Activated T-helper 2 cell treated with anti-CD3 and anti-CD28 coated beads, Interferon-gamma antibody, Interleukin-2, Interleukin-4, amounts not matched to agents 10 μg/mL and 5 μg/mL and 100 μg/mL, durations not matched to agents 14 hours and 24 hours and 36 hours (primary cell): ENCODE data around the gene PIK3CG. TPM values are rescaled to one million over a fixed set of nuclear protein-coding genes. Genes with fewer than 3 reads are reported as not detected.
"Not testable (repeated sequence)": the region's sequence is repeated elsewhere in the genome, so short reads cannot be mapped to it uniquely, and the experiment has no call there.

Experiments
- DNase-seq: peaks from one replicate; pipeline ENCODE4 v3.0.0; 2021; ENCODE audit warnings: low spot score
- H3K27ac Mint-ChIP-seq: one replicate; pipeline ENCODE4 v1.8.0; 2021; ENCODE audit warnings: mixed read lengths
- H3K27me3 Mint-ChIP-seq: one replicate; pipeline ENCODE4 v1.8.0; 2021; ENCODE audit warnings: low read depth, mixed read lengths
- H3K36me3 Mint-ChIP-seq: one replicate; pipeline ENCODE4 v1.8.0; 2021; ENCODE audit warnings: low read depth, mixed read lengths
- H3K4me1 Mint-ChIP-seq: one replicate; pipeline ENCODE4 v1.8.0; 2021; ENCODE audit warnings: low read depth, mixed read lengths
- H3K4me3 Mint-ChIP-seq: one replicate; pipeline ENCODE4 v1.8.0; 2021; ENCODE audit warnings: low read depth, mild to moderate bottlenecking, moderate library complexity, mixed read lengths
- H3K9me3 Mint-ChIP-seq: one replicate; pipeline ENCODE4 v1.8.0; 2021; ENCODE audit warnings: mixed read lengths
- intact Hi-C: fragments of 100-400 bp; cut with micrococcal nuclease; formaldehyde crosslinking; loops from one replicate; pipeline ENCODE4 v1.15.1; 2023
- total RNA-seq: library from RNA; stranded (reverse); gene quantifications from 2 replicates; pipeline ENCODE4 v1.2.3, GENCODE V29; 2022

Gene PIK3CG
- total RNA-seq, 1 donor from 2014 or later: 36.7 TPM

GRCh38 chr7:106898967-106899366 lies 33.9 kb downstream of the PIK3CG start:
- H3K27ac Mint-ChIP-seq, intact Hi-C loops: not testable (repeated sequence)

GRCh38 chr7:106901828-106902441 lies 36.9 kb downstream of the PIK3CG start:
- no peak overlapping the region for H3K27ac Mint-ChIP-seq
- peaks cover 75% of the 10 kb centered on the region for H3K36me3 Mint-ChIP-seq

More at GRCh38 chr7:106898967-106899366, 33.9 kb downstream of the PIK3CG start:
- Mint-ChIP-seq H3K9me3 (peaks cover 29% of the 10 kb centered on the region), H3K36me3 (peaks cover 85% of the 10 kb centered on the region), H3K4me1 (peaks cover 18% of the 10 kb centered on the region)
- H3K4me3 Mint-ChIP-seq, H3K27me3 Mint-ChIP-seq, DNase-seq: not testable (repeated sequence)

DNA sequence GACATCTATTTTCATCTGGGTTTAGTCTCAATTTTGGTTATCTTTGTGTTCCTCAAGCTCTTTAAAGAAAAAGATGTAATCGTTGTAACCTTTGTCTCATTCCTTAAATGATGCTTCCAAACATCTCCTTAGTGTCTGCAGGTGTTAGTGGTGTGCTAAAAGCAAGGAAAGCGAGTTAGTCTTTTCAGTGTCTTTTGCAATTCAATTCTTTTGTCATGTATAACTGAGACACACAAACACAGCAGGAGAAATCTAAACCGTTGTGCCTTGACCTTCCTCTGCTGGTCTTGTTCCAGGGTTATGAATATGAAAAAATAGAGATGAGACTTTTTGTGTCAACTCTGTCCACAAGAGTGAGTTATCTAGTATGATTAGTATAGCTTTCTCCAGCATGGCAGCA lies 40.7 kb downstream of the PIK3CG start:
- Mint-ChIP-seq H3K4me1 (peaks cover 3% of the 10 kb centered on the region), H3K36me3 (peaks cover 49% of the 10 kb centered on the region), H3K9me3 (no peaks in the 10 kb centered on the region), H3K4me3 (no peak overlapping the region), H3K27me3 (no peaks in the 10 kb centered on the region), H3K27ac (no peak overlapping the region)
- DNase-seq: no peak
- intact Hi-C loops: no loop called here

More at GRCh38 chr7:106901828-106902441, 36.9 kb downstream of the PIK3CG start:
- no peak overlapping the region for H3K4me3 Mint-ChIP-seq
- no peaks in the 10 kb centered on the region for H3K27me3 Mint-ChIP-seq
- DNase-seq: no peak
- peaks cover 16% of the 10 kb centered on the region for H3K4me1 Mint-ChIP-seq
- intact Hi-C loops: no loop called here
- peaks cover 24% of the 10 kb centered on the region for H3K9me3 Mint-ChIP-seq

- peaks cover 6% of the 10 kb centered on the region for H3K4me1 Mint-ChIP-seq
- no peak for DNase-seq
- no peaks in the 10 kb centered on the region for H3K9me3 Mint-ChIP-seq
- H3K27me3 Mint-ChIP-seq: peaks cover 5% of the 10 kb centered on the region
- intact Hi-C loops: no loop called here
- no peak overlapping the region for H3K4me3 Mint-ChIP-seq
- H3K27ac Mint-ChIP-seq: no peak overlapping the region
- H3K36me3 Mint-ChIP-seq: peaks cover 12% of the 10 kb centered on the region
These were observed 46.9 kb downstream of the PIK3CG start for GRCh38 chr7:106911959-106912358.

DNA sequence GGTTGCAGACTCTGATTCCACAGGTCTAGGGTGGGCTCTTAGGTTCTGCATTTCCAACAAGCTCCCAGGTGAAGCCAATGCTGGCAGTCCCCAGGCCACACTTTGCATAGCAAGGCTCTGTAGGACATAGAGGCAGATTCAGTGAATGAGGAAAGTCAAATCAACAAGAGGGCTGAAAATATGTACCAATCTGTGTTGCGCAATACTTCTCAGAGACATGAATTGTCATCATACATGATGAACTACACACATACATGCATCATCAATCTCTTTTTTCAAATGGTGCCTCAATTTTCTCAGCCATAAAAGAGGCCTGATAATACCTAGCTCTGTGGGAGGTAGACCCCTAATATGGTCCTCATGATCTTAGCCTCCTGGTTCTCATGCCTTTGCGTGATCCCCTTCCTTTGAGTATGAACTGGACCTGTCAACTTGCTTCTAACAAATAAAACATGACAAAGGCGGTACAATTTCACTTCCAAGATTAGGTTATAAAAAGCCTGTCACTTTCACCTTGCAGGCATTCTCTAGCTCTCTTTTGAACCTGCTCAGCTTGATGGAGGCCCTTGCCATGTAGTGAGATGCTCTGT lies 49.0 kb downstream of the PIK3CG start:
- DNase-seq: no peak
- intact Hi-C loops: no loop called here
- Mint-ChIP-seq H3K27me3 (peaks cover 5% of the 10 kb centered on the region), H3K4me1 (peaks cover 6% of the 10 kb centered on the region), H3K27ac (no peak overlapping the region), H3K4me3 (no peak overlapping the region), H3K9me3 (no peaks in the 10 kb centered on the region), H3K36me3 (no peaks in the 10 kb centered on the region)

DNA sequence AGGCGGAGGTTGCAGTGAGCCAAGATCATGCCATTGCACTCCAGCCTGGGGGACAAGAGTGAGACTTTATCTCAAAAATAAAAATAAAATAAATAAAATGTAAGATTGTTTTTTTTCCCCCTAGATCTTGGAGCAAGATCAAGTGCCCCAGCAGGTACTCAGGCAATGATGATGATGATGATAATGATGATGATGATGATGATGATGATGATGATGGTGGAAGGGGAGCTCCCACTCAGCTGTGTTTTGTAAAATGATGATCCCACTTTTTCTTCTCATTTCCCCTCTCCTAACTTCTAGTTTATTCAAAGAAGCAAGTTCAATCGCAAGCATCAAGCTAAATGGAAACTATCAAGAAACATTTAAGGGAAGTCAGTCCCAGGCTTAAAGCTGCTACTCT lies 50.3 kb downstream of the PIK3CG start:
- peaks cover 6% of the 10 kb centered on the region for H3K4me1 Mint-ChIP-seq
- intact Hi-C loops: no loop called here
- H3K36me3 Mint-ChIP-seq: no peaks in the 10 kb centered on the region
- H3K27me3 Mint-ChIP-seq: peaks cover 9% of the 10 kb centered on the region
- H3K9me3 Mint-ChIP-seq: no peaks in the 10 kb centered on the region
- no peak for DNase-seq
- H3K4me3 Mint-ChIP-seq: no peak overlapping the region
- no peak overlapping the region for H3K27ac Mint-ChIP-seq

DNA sequence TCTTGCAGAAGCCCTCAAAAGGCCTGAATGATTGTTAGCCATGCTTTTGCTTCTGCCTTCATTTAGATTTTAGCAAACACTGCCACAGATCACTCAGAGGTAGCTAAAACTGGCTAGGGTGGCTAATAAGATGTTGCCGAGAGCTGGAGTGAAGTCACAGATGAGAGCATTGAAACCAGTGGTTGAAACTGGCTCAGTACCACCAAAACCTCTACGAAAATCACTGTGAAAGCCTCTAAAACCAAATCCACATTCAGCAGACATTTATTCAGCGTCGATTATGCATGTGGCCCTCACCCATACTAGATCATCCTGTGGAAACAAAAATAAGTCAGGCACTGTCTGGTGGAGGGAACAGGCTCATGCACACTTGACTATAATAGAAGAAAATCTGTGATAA lies 50.8 kb downstream of the PIK3CG start:
- intact Hi-C loops: loop anchor here (2.0 kb wide), 1 partner anchor 45 kb away; no protein-coding TSS in a partner anchor
- H3K9me3 Mint-ChIP-seq: peaks cover 3% of the 10 kb centered on the region
- H3K36me3 Mint-ChIP-seq: no peaks in the 10 kb centered on the region
- no peak for DNase-seq
- no peak overlapping the region for H3K4me3 Mint-ChIP-seq
- no peak overlapping the region for H3K27ac Mint-ChIP-seq
- peaks cover 6% of the 10 kb centered on the region for H3K4me1 Mint-ChIP-seq
- peaks cover 12% of the 10 kb centered on the region for H3K27me3 Mint-ChIP-seq

DNA sequence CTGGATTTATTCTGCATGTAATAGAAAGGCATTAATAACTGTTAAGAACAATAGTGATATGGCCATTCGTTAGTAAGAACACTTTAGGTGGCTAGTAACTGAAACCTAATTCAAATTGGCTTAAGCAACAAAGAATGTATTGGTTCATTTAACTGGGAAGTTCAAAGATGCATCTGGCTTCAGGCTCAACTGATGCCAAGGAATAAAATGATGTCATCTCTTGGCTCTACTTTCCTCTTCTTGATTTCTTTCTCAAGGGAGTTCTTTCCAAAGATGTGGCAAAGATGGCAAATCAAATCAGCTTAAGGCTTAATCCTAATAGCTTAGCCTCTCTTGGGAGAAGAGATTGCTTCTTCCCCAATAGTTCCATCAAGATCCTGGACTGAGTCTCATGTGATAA lies 51.6 kb downstream of the PIK3CG start:
- H3K4me3 Mint-ChIP-seq: no peak overlapping the region
- no peak overlapping the region for H3K27ac Mint-ChIP-seq
- peaks cover 8% of the 10 kb centered on the region for H3K9me3 Mint-ChIP-seq
- no peak for DNase-seq
- no peaks in the 10 kb centered on the region for H3K36me3 Mint-ChIP-seq
- peaks cover 6% of the 10 kb centered on the region for H3K4me1 Mint-ChIP-seq
- peaks cover 17% of the 10 kb centered on the region for H3K27me3 Mint-ChIP-seq
- intact Hi-C loops: loop anchor here (2.0 kb wide), 1 partner anchor 46 kb away; no protein-coding TSS in a partner anchor

DNA sequence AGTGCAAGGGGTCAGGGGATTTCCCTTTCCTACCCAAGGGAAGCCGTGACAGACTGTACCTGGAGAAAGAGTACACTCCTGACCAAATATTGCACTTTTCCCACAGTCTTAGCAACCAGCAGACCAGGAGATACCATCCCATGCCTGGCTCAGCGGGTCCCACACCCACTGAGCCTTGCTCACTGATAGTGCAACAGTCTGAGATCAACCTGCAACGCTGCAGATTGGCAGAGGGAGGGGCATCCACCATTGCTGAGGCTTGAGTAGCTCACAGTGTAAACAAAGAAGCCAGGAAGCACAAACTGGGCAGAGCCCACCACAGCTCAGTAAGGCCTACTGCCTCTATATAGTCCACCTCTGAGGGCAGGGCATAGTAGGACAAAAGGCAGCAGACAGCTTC lies 53.9 kb downstream of the PIK3CG start:
- peaks cover 18% of the 10 kb centered on the region for H3K27me3 Mint-ChIP-seq
- no peak overlapping the region for H3K4me3 Mint-ChIP-seq
- H3K27ac Mint-ChIP-seq: no peak overlapping the region
- no peaks in the 10 kb centered on the region for H3K36me3 Mint-ChIP-seq
- H3K9me3 Mint-ChIP-seq: peaks cover 13% of the 10 kb centered on the region
- peaks cover 6% of the 10 kb centered on the region for H3K4me1 Mint-ChIP-seq
- no peak for DNase-seq
- intact Hi-C loops: no loop called here

DNA sequence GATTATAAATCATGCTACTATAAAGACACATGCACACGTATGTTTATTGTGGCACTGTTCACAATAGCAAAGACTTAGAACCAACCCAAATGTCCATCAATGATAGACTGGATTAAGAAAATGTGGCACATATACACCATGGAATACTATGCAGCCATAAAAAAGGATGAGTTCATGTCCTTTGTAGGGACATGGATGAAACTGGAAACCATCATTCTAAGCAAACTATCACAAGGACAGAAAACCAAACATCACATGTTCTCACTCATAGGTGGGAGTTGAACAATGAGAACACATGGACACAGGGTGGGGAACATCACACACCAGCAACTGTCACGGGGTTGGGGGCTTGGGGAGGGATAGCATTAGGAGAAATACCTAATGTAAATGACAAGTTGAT lies 59.4 kb downstream of the PIK3CG start:
- H3K4me1 Mint-ChIP-seq, DNase-seq, H3K36me3 Mint-ChIP-seq, intact Hi-C loops, H3K27ac Mint-ChIP-seq, H3K4me3 Mint-ChIP-seq: not testable (repeated sequence)
- Mint-ChIP-seq H3K27me3 (peaks cover 15% of the 10 kb centered on the region), H3K9me3 (peaks cover 18% of the 10 kb centered on the region)

DNA sequence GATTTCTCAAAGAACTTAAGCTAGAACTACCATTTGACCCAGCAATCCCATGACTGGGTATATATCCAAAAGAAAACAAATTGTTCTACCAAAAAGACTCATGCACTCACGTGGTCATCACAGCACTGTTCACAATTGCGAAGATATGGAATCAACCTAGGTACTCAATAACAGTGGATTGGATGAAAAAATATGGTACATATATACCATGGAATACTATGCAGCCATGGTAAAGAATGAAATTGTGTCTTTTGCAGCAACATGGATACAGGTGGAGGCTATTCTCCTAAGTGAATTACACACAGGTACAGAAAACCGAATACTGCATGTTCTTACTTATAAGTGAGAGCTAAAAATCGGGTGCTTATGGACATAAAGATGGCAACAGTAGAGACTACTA lies 61.8 kb downstream of the PIK3CG start:
- H3K4me1 Mint-ChIP-seq: no peaks in the 10 kb centered on the region
- H3K27ac Mint-ChIP-seq: no peak overlapping the region
- no peaks in the 10 kb centered on the region for H3K36me3 Mint-ChIP-seq
- H3K27me3 Mint-ChIP-seq: peaks cover under 1% of the 10 kb centered on the region
- H3K9me3 Mint-ChIP-seq: peaks cover 7% of the 10 kb centered on the region
- DNase-seq: no peak
- no peak overlapping the region for H3K4me3 Mint-ChIP-seq
- intact Hi-C loops: no loop called here

DNA sequence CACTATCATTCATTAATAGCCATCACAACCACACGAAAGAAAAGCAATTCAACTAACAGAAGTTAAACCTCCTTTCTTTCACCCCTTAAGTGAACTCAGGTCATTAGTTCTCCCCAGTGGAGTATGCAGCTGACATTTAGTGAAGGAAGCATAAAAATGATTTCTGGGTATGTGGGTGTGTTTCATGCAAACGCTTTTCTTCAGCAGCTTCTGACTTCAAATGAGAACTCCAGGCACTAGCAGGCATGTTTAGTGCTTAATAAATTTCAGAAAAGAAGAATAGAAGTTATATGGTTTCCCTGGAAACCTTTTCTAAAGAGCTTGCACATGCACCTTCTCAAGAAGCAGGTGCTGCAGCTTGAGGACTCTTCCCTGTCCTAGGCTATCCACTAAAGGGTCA lies 62.5 kb downstream of the PIK3CG start:
- intact Hi-C loops: no loop called here
- no peaks in the 10 kb centered on the region for H3K4me1 Mint-ChIP-seq
- H3K27me3 Mint-ChIP-seq: no peaks in the 10 kb centered on the region
- H3K9me3 Mint-ChIP-seq: peaks cover 4% of the 10 kb centered on the region
- no peak overlapping the region for H3K4me3 Mint-ChIP-seq
- DNase-seq: no peak
- H3K36me3 Mint-ChIP-seq: no peaks in the 10 kb centered on the region
- no peak overlapping the region for H3K27ac Mint-ChIP-seq

DNA sequence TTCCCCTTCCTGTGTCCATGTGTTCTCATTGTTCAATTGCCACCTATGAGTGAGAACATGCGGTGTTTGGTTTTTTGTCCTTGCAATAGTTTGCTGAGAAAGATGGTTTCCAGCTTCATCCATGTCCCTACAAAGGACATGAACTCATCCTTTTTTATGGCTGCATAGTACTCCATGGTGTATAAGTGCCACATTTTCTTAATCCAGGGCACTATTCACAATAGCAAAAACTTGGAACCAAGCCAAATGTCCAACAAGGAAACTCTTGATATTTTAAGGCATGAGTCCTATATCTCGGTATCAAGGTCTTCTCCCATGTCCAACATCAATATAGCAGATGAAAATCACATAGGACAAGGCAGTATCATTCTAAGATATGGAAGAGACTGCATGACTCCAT lies 64.5 kb downstream of the PIK3CG start:
- H3K36me3 Mint-ChIP-seq, DNase-seq, intact Hi-C loops, H3K4me3 Mint-ChIP-seq, H3K27ac Mint-ChIP-seq, H3K27me3 Mint-ChIP-seq, H3K4me1 Mint-ChIP-seq, H3K9me3 Mint-ChIP-seq: not testable (repeated sequence)
